ENCODE data around the gene FOXK1.

GRCh38 chr7:4712281-4713182 is 30.4 kb downstream of the FOXK1 start:
- no peak for TF ChIP-seq CTCF (IDR thresholded peaks at IDR 0.05)
- TF ChIP-seq POLR2A (IDR thresholded peaks at IDR 0.05), result no peak

All from ovary (tissue), 3 donors.